Measurements from ENCODE around the gene MTHFD1.

MTHFD1 gene

DNA sequence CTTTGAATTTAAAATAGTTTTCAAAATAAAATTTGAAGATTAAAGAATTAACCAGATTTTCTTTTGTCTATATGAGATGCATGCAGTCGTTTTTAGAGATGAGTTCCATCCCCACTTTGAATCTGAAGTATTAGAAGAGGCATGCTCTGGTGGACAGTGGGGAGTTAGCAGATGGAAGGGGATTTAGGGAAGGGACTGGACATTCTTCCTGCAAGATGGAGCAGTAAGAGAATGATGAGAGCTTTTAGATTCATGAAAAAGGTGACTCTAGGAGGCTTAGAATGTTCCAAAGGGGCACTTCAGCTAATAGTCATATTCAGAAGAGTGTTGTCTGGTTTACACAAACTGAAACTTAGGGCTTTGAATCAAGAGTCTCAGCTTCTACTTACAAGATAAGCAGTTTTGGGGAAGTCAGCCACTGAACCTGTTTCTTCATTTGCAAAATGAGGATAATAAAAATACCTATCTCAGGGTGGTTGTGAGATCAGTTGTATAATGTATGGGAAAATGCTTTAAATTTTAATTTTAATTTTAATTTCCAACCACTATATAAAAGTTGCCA, 120.1 kb downstream of the MTHFD1 start:
- FAIRE-seq (peak; percentile 69), DNase-seq (ENCODE audit: insufficient read length, low spot score) (no peak)
- TF ChIP-seq POU2F2 (IDR thresholded peaks at IDR 0.05; ENCODE audit: low read depth, low read length) = no peak
- TF ChIP-seq SPI1 (IDR thresholded peaks at IDR 0.05; ENCODE audit: low read depth, low read length) = peak; percentile 83

GRCh38 chr14:64509036-64509435, 120.9 kb downstream of the MTHFD1 start:
- no peak for FAIRE-seq
- TF ChIP-seq POLR2AphosphoS5 (IDR thresholded peaks at IDR 0.05; ENCODE audit: low read depth, low read length) (no peak), POU2F2 (IDR thresholded peaks at IDR 0.05; ENCODE audit: low read depth, low read length) (no peak), PAX5 (IDR thresholded peaks at IDR 0.05; ENCODE audit: insufficient read depth, low read length, severe bottlenecking) (no peak), SPI1 (IDR thresholded peaks at IDR 0.05; ENCODE audit: low read depth, low read length) (no peak), POLR2A (IDR thresholded peaks at IDR 0.05; ENCODE audit: low read depth, low read length) (no peak), TAF1 (IDR thresholded peaks at IDR 0.05; ENCODE audit: low read depth, low read length) (no peak)
- no peak for DNase-seq (ENCODE audit: insufficient read length, low spot score)
